Activated CD4-positive, alpha-beta T cell treated with anti-CD3 and anti-CD28 coated beads, Interleukin-2, Interleukin-6, amounts not matched to agents 100 ng/mL and 50 ng/mL, durations not matched to agents 16 hours and 8 hours (primary cell): ENCODE measurements around the gene SLC25A3.
"Not testable (repeated sequence)": the region's sequence is repeated elsewhere in the genome, so short reads cannot be mapped to it uniquely, and the experiment has no call there.

Source experiments
- DNase-seq: peaks from one replicate; pipeline ENCODE4 v3.0.0-alpha.2; 2020

SLC25A3 gene

DNA sequence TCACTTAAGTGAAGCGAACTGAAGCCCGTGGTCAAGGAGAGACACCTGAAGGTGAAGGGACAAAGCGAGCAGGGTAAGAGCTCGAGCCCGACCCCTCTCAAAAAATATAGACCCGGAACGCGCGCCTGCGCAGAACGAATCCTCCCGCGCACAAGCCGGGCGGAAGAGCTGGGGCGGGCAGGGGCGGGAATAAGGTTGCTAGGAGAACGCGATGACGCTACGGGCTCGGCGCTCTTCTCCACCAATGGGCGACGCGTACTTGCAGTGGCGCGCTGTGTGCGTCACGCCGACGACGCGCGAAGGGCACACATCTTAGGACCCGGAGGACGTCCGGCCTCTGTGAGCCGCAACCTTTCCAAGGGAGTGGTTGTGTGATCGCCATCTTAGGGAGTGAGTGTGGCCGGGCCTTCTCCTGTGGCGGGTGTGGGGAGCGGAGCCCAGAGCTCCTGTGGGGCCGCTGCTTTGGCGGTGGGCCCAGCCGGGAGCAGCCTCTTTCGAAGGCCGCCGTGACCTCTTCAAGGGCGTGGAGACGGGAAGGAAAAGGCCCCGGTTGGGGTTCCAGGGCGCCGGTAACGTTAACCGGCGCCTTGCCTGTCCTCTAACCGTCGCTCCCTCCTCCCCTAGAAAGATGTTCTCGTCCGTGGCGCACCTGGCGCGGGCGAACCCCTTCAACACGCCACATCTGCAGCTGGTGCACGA lies at the start of gene SLC25A3:
TSS of gene SLC25A3 (plus strand) at position 336 of the 699 bp plus-strand sequence. CDS start at position 629, 293 bp downstream.
- DNase-seq = peak; percentile 98

DNA sequence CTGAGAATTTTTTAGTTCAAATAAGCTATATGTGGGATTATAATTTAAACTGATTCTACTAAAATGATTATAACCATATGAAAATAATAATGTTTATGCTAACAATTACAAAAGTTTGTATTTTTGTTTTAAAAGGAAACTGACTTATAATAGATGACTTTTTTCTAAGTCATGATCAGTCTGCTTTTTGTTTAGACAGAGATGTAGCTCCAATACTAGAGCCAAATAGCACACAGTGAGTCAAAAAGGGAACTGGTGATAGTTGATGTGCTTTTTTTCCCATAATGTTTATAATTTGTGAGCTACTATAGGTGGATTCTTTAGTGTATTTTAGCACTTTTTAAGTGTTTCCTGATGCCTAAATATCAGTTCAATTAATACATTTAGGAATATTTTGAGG lies 49.8 kb upstream of the SLC25A3 start:
- no peak for DNase-seq

DNA sequence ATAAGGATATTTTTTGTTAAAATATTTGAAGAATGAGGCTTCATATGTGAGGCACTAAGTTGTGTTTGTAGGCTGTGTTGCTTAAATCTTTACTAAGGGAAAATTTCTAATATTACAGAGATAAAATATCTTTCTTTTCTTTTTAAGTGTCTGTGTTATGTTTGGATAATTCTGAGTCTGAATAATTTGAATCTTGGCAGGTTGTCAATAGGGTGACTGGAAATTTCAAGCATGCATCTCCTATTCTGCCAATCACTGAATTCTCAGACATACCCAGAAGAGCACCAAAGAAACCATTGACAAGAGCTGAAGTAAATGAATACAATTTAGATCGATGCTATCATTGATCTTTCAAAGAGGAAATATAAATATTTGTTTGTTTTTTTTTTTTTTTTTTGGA lies 48.7 kb upstream of the SLC25A3 start:
- no peak for DNase-seq

DNA sequence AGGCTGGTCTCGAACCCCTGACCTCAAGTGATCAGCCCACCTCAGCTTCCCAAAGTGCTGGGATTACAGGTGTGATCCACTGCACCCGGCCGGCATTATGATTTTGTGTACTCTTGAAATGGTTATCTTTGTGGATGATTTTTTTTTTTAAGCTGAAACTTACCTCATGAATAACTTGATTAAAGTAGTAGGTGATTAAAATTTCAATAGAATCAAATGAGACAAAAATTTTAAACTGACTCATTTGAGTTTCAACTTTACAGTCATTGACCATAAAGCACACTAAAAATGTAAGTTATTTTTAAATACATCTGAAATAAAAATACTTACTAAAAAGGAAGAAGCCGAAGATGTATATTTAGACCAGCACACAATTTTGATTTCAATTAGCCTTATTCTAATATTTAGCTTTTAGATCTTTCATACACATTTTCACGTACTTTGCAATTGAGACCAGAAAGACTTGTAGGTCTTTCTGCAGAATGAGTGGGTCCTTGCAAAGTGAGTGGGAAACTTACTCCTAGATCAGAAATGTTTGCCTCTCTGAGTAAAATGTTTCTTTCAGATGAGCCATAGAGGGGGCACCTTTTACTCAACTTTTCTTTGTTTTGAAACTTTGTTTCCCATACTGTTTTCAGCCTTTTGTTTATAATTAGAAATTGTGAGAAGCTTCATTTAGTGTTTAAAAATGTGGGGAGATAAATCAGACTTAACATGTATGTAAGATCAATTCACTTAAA lies 43.9 kb upstream of the SLC25A3 start:
- DNase-seq = peak; percentile 15

DNA sequence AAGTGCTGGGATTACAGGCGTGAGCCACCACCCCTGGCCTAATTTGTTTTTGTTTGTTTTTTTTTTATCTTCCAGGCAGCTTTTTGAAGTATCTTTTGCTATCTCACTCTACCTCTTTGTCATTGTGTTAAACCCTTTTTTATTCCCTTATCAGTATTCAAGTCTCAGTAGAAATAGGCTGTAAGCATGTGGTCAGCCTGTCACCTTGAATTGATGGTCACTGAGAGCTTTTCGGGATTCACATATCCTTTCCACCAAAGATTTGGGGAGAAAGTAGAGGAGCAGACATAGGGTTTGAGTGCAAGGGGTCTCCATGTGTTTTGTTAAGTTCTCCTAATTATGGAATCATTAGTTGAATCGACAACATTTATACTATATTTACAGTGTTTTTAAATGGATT lies 41.7 kb upstream of the SLC25A3 start:
- DNase-seq = no peak

DNA sequence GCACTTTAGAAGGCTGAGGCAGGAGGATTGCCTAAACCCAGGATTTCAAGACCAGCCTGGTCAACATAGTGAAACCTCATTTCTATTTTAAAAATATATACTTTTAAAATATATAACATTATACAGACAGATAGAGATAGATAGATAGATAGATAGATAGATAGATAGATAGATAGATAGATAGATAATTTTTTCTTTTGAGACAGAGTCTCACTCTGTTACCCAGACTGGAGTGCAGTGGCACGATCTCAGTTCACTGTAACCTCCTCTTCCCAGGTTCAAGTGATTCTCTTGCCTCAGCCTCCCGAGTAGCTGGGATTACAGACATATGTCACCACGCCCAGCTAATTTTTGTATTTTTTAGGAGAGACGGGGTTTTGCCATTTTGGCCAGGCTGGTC lies 35.4 kb upstream of the SLC25A3 start:
- DNase-seq = not testable (repeated sequence)

DNA sequence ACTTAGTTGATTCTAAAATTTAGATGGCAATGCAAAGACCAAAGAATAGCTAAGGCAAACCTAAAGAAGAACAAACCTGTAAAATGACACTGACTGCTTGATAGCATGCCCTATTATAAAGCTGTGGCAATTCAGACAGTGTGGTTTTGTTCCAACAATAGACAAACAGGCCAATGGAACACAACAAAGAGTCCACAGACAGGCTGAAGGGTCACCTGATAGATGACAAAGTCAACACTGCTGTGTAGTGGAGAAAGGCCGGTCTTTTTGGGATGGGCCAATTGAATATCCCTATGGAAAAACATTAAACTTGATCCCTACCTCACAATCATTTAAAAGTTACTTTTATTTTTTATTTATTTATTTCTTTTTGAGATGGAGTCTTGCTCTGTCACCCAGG lies 33.8 kb upstream of the SLC25A3 start:
- DNase-seq = no peak

DNA sequence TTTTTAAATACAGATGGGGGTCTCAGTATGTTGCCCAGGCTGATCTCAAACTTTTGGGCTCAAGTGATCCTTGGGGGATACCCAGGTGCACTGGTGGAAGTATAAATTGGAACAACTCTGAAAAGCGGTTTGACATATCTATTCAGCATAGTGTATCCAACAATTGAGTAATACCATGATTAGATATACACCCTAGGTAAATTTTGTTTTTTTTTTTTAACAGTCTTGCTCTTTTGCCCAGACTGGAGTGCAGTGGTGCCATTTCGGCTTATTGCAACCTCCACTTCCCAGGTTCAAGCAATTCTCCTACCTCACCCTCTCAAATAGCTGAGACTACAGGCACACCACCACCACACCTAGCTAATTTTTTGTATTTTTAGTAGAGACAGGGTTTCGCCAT lies 31.6 kb upstream of the SLC25A3 start:
- no peak for DNase-seq

DNA sequence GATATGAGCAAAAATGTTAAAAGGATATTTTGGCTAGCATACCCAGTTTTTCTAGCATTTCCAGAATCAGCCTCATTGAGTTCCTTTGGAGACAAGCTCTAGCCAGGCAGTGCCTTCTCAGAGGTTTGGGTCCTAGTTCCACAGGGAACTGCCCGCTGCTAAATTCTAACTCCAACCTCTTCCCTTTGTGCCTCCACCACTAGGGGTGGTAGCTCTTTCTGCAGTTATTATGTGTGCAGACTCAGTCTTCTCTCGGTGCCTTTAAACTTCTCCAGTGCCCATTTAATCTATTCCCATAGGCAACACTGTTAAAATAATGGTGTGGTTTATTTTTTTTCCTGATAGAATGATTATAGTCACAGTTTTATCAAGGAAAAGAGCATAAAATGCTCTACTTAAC lies 21.5 kb upstream of the SLC25A3 start:
- no peak for DNase-seq

DNA sequence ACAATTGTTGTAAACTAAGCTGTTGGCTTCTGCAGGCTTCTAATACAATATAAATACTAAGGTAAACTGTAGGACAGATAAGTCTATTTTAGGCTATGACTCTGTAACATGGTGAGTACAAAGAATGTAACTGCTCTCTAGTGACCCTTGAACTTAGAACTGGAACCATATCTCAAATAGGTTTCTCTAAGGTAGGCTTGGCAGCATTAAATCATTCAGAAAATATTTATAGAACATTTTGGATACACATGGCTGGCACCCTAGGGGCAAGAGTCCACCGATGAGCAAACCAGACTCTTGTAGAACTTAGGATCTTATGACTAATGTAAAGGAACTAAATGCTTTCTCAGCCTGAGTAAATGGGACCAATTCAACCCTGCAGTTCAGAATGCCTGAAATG lies 19.4 kb upstream of the SLC25A3 start:
- DNase-seq = no peak

DNA sequence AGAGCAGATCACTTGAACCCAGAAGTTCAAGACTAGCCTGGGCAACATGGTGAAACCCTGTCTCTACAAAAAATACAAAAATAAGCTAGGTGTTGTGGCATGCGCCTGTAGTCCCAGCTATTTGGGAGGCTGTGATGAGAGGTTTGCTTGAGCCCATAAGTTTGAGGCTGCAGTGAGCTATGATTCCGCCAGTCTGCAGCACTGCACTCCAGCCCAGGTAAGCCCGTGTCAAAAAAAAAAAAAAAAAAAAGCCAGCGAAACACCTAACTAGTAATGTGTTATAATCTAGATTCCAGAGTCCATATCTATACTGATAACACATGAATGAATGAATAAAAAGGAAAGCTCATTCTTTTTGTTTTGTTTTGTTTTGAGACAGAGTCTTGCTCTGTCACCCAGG lies 18.5 kb upstream of the SLC25A3 start:
- no peak for DNase-seq

DNA sequence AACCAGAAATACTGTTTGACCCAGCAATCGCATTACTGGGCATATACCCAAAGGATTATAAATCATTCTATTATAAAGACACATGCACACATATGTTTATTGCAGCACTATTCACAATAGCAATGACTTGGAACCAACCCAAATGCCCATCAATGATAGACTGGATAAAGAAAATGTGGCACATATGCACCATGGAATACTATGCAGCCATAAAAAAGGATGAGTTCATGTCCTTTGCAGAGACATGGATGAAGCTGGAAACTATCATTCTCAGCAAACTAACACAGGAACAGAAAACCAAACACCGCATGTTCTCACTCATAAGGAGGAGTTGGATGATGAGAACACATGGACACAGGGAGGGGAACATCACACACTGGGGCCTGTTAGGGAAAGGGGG lies 16.7 kb upstream of the SLC25A3 start:
- not testable (repeated sequence) for DNase-seq

DNA sequence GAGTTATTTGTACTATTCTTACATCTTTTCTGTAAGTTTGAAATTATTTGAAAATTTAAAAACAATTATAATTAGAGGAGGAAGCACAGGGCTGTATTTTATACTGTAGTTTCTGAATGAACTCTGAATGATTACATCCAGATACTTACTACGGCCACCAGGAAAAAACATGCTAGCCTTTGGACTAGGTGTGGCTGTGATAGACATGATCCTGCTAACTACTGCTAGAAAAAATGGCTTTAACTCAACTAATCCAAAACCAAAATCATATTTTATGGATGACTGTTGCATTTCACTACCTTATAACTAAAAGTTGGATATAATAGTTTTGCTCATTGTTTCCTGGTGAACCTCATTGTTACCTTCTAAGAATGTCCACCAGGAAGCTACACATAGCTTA lies 15.1 kb upstream of the SLC25A3 start:
- DNase-seq = no peak

DNA sequence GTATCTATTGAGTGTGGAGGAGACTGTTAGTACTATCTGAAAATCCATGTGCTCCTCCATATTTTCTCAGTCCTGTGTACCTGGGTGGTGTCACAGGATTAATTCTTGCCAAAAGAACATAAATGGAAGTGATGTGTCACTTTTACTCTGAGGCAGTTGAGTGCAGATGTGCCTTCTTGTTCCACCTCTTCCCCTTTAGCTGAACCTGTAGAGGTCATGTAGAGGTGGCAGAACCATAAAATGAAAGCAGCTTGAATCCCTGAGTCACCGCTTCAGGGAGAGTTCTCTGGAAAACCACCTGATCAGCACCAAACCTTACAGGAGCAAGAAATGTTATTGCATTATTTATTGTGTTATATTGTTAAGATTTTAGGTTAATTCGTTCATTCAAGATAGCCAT lies 14.7 kb upstream of the SLC25A3 start:
- DNase-seq = no peak

DNA sequence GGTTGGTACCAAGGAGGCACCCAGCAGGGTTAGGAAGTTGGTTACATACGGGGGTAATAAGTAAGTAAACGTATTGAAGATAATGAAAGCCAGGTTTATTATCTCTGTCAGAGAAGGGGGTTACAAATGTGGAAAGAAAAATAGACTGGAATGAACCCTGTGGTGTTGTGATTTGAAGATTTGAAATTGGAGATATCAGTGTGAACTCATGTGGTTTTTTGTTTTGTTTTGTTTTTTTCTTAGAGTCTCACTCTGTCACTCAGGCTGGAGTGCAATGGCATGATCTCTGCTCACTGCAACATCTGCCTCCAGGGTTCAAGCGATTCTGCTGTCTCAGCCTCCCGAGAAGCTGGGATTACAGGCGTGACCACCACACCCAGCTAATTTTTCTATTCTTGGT lies 14.1 kb upstream of the SLC25A3 start:
- DNase-seq = no peak

DNA sequence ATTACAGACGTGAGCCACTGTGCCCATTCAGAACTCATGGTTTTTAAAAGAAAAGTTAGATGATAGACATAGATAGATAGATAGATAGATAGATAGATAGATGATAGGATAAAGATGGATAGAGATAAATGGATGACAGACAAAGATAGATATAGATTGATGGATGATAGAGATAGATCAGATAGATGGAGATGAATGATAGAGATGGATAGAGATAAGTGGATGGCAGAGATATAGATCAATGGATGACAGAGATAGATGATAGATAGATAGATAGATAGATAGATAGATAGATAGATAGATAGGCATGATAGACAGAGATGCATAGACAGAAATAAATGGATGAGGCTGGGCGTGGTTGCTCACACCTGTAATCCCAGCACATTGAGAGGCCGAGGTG lies 13.7 kb upstream of the SLC25A3 start:
- DNase-seq = no peak

DNA sequence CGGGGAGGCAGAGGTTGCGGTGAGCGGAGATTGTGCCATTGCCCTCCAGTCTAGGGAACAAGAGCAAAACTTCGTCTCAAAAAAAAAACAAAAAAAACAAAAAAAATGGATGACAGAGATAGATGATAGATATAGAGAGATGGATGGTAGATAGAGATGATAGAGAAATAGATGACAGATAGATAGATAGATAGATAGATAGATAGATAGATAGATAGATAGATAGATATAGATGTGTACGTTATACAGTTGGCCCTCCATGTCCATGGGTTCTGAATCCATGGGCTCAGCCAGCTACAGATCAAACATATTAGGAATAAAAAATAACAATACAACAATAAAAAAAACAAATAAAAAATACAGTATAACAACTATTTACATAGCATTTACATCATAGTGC lies 12.8 kb upstream of the SLC25A3 start:
- DNase-seq = no peak

DNA sequence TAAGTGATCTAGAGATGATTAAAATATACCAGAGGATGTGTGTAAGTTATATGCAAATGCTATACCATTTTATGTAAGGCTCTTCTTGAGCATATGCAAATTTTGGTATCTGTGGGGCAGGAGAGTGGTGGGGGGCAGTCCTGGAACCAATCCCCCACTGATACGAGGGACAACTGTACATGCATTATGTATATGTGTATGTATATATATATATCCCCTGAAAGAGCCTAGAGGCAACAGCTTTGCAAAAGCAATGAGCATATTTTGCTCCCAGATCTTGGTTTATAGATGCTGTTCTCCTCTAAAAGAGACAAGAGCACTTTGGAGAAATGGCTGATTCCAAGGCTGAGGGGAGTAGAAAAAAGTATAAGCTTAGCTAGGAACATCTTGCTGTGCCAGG lies 12.4 kb upstream of the SLC25A3 start:
- no peak for DNase-seq

DNA sequence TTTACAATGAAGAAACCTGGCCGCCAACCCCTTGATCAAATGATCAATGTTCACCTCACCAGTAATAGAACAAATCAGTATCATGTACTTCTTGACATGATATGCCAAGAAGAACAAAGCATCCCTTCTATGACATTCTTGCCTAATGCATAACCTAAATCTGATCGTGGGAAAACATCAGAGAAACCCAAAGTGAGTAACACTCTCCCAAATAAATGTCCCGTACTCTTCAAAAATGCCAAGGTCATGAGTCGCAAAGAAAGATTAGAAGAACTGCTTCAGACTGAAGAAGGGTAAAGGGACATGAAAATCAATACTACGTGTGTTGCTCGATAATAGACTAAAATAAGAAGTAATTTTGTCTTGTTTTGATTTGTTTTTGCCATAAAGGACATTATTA lies 11.4 kb upstream of the SLC25A3 start:
- no peak for DNase-seq

DNA sequence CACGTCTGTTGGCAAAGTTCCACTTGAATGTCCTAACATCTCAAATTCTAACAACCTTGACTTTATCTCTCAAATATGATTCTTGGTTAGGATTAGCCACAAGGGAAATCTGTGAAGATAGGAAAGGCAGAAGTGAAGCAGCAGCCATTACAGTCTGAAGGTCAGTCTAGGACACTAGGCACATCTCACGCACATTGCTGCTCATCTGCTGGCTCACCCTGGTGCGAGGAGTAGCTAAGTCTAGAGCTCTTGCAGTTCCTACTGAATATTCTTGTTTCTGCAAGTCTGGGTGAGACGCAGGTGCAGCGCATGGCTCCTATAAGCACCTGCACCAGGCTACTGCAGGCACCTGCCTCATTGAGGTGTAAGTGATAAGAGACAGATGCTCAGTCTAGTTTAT lies 6.4 kb upstream of the SLC25A3 start:
- no peak for DNase-seq

DNA sequence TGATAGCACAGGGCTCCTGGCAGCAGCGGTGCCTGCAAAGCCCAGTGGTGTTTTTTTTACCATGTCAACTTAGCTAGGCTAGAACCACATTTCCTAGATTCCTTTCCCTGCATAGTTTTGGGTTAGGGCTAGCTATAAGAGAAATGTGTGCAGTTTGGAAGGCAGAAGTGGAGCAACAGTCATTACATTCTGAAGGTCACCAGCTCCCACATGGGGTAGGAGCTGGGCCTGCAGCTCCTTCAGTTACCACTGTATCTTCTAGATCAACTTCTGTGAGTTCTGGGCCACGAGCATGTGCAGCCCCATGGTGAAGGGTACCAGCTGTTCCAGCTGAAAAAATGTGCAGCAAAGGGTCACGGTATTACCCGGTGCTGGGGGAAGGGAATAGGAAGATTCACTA lies 2.3 kb upstream of the SLC25A3 start:
- DNase-seq = no peak

DNA sequence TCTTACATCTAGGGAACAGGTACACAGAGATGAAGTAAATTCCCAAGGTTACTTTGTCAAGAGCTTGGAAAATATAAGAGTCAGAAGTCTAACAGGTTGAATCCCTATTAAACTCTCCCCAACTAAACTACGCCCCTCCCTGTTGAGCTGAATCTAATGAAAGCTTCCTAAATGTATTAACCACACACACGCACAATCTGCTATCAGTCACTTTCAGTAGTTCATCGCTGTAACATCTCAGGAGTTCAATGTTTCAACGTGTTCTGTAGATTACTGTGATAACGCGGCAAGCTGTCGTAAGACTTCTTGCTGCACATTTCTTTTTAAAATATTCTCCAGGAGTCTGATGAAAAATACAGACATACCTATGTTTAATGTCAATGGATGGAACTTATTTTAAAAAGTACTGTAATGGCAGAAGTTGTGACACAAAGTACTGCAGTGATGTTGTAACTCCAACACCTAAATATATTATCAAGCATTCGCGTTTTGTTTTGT lies 612 bp upstream of the SLC25A3 start:
- peak; percentile 32 for DNase-seq

DNA sequence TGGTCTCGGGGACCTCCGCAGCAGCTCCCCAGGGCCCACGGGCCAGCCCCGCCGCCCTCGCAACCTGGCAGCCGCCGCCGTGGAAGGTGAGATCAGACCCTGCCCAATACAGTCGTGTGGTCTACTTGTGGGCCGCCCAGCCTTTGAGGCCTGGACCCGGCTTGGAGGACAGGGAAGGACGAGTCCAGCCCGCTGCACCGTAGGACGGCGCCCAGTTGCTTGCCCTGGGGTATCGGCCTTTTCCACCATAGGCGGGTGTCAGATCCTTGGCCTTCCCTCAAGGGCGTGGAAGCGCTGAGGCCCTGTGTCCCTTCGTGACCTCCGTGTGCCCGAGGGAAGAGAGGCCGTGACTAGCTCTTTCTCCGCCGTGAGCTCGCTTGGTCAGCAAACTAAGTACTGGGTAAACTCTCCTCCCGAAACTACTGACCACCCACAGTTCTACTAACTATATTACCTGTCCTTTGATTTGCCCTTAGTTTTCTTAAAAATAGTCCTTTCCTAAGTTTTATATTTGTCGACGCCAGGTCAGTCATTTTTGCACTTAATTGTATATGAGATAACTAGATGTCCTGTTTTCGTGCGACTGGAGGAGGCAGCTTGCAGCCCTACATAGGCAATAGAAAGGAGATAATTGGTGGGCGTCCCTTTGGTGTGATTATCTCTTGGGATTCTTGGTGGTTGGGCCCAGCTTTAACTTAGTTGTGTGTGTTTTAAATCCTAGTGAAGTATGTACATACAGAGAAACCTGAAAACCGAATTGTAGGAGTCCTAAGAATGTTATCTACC lies 757 bp downstream of the SLC25A3 start:
- no peak for DNase-seq
